ENCODE data around the gene PNCK. TPM values are rescaled to one million over a fixed set of nuclear protein-coding genes. Genes with fewer than 3 reads are reported as not detected.

PNCK gene
- total RNA-seq, 1 experiment from 2014 or later = 0.84 TPM

DNA sequence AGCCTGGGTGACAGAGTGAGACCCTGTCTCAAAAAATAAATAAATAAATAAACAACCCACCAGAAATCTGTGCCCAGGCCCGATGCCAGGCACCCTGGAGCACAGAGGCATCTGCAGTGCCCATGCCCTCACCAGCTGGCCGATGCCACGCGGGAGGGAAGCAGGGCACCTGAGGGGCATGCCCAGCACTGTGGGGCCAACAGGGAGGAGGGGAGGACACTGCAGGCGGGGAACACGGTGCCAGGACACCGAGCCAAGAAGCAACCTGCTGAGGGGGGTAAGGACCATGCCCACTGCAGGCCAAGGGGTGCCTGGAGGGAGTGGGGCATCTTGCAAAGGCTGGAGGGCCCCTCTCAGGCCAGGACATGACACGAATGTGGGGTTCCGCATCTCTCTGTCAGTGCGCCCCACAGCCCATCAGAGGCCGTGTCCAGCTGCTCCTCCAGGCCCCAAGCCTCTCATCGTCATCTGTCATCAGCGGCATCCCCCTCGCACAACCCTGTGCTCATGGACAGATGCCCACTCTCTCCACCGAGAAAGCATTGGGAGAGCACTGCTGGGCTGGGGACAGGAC is 39.9 kb downstream of the PNCK start:
- H3K4me3 ChIP-seq (replicated peaks in 1 of 2; ENCODE audit: low read depth in 1 of 2, low read length in 2 of 2) = no peak overlapping the region
- no peaks in the 10 kb centered on the region for H3K36me3 ChIP-seq (ENCODE audit: control insufficient read depth in 1 of 2, insufficient read depth in 2 of 2, low read length in 2 of 2)
- CTCF ChIA-PET = no interaction called here
- no peaks in the 10 kb centered on the region for H3K9me3 ChIP-seq (ENCODE audit: control insufficient read depth in 1 of 2, insufficient read depth in 1 of 2, low read depth in 1 of 2, low read length in 2 of 2)
- H4K20me1 ChIP-seq (ENCODE audit: insufficient read depth) = no peaks in the 10 kb centered on the region
- POLR2A ChIA-PET = no interaction called here
- H3K9ac ChIP-seq (ENCODE audit: low read length) = no peak overlapping the region
- H3K4me2 ChIP-seq (ENCODE audit: low read length) = no peak overlapping the region
- RAD21 ChIA-PET (ENCODE audit: low non-redundant PET in 1 of 2, low total read pairs in 2 of 2, uncharacterized antibody in 2 of 2, unreplicated experiment in 2 of 2) = no interaction called here
- BruUV-seq (replicated peaks) = no TSS peak
- no peak overlapping the region for H3K27ac ChIP-seq (ENCODE audit: low read depth, low read length)
- no peaks in the 10 kb centered on the region for H3K4me1 ChIP-seq (ENCODE audit: control insufficient read depth in 1 of 2, insufficient read depth in 2 of 2, low read length in 2 of 2)
- H3K79me2 ChIP-seq (ENCODE audit: insufficient read depth, low read length) = no peaks in the 10 kb centered on the region
- TF ChIP-seq, protein P1, sequence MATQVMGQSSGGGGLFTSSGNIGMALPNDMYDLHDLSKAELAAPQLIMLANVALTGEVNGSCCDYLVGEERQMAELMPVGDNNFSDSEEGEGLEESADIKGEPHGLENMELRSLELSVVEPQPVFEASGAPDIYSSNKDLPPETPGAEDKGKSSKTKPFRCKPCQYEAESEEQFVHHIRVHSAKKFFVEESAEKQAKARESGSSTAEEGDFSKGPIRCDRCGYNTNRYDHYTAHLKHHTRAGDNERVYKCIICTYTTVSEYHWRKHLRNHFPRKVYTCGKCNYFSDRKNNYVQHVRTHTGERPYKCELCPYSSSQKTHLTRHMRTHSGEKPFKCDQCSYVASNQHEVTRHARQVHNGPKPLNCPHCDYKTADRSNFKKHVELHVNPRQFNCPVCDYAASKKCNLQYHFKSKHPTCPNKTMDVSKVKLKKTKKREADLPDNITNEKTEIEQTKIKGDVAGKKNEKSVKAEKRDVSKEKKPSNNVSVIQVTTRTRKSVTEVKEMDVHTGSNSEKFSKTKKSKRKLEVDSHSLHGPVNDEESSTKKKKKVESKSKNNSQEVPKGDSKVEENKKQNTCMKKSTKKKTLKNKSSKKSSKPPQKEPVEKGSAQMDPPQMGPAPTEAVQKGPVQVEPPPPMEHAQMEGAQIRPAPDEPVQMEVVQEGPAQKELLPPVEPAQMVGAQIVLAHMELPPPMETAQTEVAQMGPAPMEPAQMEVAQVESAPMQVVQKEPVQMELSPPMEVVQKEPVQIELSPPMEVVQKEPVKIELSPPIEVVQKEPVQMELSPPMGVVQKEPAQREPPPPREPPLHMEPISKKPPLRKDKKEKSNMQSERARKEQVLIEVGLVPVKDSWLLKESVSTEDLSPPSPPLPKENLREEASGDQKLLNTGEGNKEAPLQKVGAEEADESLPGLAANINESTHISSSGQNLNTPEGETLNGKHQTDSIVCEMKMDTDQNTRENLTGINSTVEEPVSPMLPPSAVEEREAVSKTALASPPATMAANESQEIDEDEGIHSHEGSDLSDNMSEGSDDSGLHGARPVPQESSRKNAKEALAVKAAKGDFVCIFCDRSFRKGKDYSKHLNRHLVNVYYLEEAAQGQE (IDR thresholded peaks at IDR 0.05; ENCODE audit: low read depth) = no peak
- TF ChIP-seq ELF1 (IDR thresholded peaks at IDR 0.05; ENCODE audit: borderline replicate concordance, low read depth) (no peak), POLR2AphosphoS5 (IDR thresholded peaks at IDR 0.05; ENCODE audit: low read depth, low read length) (no peak), JUND (IDR thresholded peaks at IDR 0.05) (no peak), ZNF274 (IDR thresholded peaks at IDR 0.05; ENCODE audit: low read depth, low read length) (no peak), YY1 (IDR thresholded peaks at IDR 0.05; ENCODE audit: extremely low read depth, insufficient replicate concordance, low read depth, low read length) (no peak), RAD21 (IDR thresholded peaks at IDR 0.05; ENCODE audit: low read depth) (no peak), FOSL1 (IDR thresholded peaks at IDR 0.05; ENCODE audit: low read depth) (no peak), SRF (IDR thresholded peaks at IDR 0.05; ENCODE audit: low read depth) (no peak), EGR1 (IDR thresholded peaks at IDR 0.05; ENCODE audit: low read depth) (no peak), EZH2 (IDR thresholded peaks at IDR 0.05) (no peak), POLR2A (IDR thresholded peaks at IDR 0.05; ENCODE audit: borderline replicate concordance, extremely low read depth, insufficient read depth, insufficient read length) (no peak), CEBPB (IDR thresholded peaks at IDR 0.05; ENCODE audit: low read depth) (no peak), CBX3 (IDR thresholded peaks at IDR 0.05; ENCODE audit: low read depth) (no peak), TCF7L2 (IDR thresholded peaks at IDR 0.05; ENCODE audit: borderline replicate concordance, extremely low read depth, insufficient read depth, insufficient read length) (no peak), SP1 (IDR thresholded peaks at IDR 0.05; ENCODE audit: low read depth) (no peak)
- TF ChIP-seq, protein P2, sequence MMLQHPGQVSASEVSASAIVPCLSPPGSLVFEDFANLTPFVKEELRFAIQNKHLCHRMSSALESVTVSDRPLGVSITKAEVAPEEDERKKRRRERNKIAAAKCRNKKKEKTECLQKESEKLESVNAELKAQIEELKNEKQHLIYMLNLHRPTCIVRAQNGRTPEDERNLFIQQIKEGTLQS (IDR thresholded peaks at IDR 0.05) = no peak
- TF ChIP-seq, protein P3, sequence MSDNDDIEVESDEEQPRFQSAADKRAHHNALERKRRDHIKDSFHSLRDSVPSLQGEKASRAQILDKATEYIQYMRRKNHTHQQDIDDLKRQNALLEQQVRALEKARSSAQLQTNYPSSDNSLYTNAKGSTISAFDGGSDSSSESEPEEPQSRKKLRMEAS (IDR thresholded peaks at IDR 0.05) = no peak
- TF ChIP-seq, protein P4, sequence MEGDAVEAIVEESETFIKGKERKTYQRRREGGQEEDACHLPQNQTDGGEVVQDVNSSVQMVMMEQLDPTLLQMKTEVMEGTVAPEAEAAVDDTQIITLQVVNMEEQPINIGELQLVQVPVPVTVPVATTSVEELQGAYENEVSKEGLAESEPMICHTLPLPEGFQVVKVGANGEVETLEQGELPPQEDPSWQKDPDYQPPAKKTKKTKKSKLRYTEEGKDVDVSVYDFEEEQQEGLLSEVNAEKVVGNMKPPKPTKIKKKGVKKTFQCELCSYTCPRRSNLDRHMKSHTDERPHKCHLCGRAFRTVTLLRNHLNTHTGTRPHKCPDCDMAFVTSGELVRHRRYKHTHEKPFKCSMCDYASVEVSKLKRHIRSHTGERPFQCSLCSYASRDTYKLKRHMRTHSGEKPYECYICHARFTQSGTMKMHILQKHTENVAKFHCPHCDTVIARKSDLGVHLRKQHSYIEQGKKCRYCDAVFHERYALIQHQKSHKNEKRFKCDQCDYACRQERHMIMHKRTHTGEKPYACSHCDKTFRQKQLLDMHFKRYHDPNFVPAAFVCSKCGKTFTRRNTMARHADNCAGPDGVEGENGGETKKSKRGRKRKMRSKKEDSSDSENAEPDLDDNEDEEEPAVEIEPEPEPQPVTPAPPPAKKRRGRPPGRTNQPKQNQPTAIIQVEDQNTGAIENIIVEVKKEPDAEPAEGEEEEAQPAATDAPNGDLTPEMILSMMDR (IDR thresholded peaks at IDR 0.05 in 2 of 3, conservative IDR thresholded peaks at IDR 0.05 in 1 of 3; ENCODE audit: borderline replicate concordance in 1 of 3, insufficient read depth in 1 of 3, low read depth in 2 of 3, low read length in 2 of 3) = no peak
- no peaks in the 10 kb centered on the region for H3K9me2 ChIP-seq (ENCODE audit: insufficient read depth)
- ATAC-seq = no peak
- H2AFZ ChIP-seq (ENCODE audit: low read depth, low read length, poor library complexity, severe bottlenecking) = no peak overlapping the region
- DNase-seq (ENCODE audit: low read depth, low spot score) = no peak
- intact Hi-C loops (cut with micrococcal nuclease) = no loop called here
- H3K27me3 ChIP-seq (ENCODE audit: insufficient read depth, low read length) = no peaks in the 10 kb centered on the region
